ENCODE measurements around the gene STRADB.

Gene STRADB

GRCh38 chr2:201515573-201516246 is 64.2 kb downstream of the STRADB start:
- Mint-ChIP-seq H3K4me3 (no peak overlapping the region), H3K27me3 (peaks cover 6% of the 10 kb centered on the region), H3K9me3 (peaks cover 8% of the 10 kb centered on the region), H3K4me1 (no peaks in the 10 kb centered on the region), H3K27ac (no peak overlapping the region), H3K36me3 (peaks cover 2% of the 10 kb centered on the region)
- no peak for DNase-seq (ENCODE audit: low spot score in 2 of 2)
- no peak for ATAC-seq (ENCODE audit: low read depth)

GRCh38 chr2:201517094-201517493 is 65.6 kb downstream of the STRADB start:
- Mint-ChIP-seq H3K4me3 (no peak overlapping the region), H3K36me3 (peaks cover 5% of the 10 kb centered on the region), H3K4me1 (no peaks in the 10 kb centered on the region), H3K9me3 (peaks cover 12% of the 10 kb centered on the region), H3K27ac (no peak overlapping the region), H3K27me3 (peaks cover 11% of the 10 kb centered on the region)
- no peak for ATAC-seq (ENCODE audit: low read depth)
- no peak for DNase-seq (ENCODE audit: low spot score in 2 of 2)

DNA sequence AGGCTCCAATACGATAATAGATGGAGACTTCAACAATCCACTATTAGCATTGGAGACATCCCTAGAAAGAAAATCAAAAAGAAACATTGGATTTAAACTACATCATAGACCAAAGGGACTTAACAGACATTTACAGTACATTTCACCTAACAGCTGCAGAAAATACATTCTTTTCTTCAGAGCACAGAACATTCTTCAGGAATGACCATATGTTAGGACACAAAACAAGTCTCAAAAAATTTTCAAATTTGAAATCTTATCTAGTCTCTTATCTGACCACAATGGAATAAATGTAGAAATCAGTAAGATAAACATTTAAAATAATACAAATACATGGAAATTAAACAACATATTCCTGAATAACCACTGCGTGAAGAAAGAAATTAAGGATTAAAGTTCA is 68.7 kb downstream of the STRADB start:
- H3K36me3 Mint-ChIP-seq = peaks cover 7% of the 10 kb centered on the region
- H3K4me3 Mint-ChIP-seq = no peak overlapping the region
- H3K27ac Mint-ChIP-seq = no peak overlapping the region
- no peaks in the 10 kb centered on the region for H3K4me1 Mint-ChIP-seq
- DNase-seq (ENCODE audit: low spot score in 2 of 2) (no peak), ATAC-seq (ENCODE audit: low read depth) (no peak)
- H3K27me3 Mint-ChIP-seq = peaks cover 13% of the 10 kb centered on the region
- H3K9me3 Mint-ChIP-seq = peaks cover 18% of the 10 kb centered on the region

GRCh38 chr2:201522965-201523364 is 71.4 kb downstream of the STRADB start:
- DNase-seq (ENCODE audit: low spot score in 2 of 2) (no peak), ATAC-seq (ENCODE audit: low read depth) (no peak)
- Mint-ChIP-seq H3K27ac (no peak overlapping the region), H3K4me1 (no peaks in the 10 kb centered on the region), H3K9me3 (peaks cover 19% of the 10 kb centered on the region), H3K36me3 (peaks cover 7% of the 10 kb centered on the region), H3K27me3 (peaks cover 13% of the 10 kb centered on the region), H3K4me3 (no peak overlapping the region)

DNA sequence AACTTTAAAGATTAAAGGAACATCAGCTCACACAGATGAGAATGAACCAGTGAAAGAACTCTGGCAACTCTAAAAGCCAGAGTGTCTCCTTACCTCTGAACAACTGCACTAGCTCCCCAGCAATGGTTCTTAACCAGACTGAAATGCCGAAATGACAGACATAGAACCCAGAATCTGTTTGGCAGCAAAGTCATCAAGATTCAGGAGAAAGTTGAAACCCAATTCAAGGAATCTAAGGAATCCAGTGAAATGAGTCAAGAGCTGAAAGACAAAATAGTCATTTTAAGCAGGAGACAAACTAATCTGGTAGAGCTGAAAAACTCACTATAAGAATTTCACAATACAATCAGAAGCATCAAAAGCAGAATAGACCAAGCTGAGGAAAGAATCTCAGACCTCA is 72.0 kb downstream of the STRADB start:
- no peak overlapping the region for H3K27ac Mint-ChIP-seq
- H3K36me3 Mint-ChIP-seq = peaks cover 7% of the 10 kb centered on the region
- no peak for DNase-seq (ENCODE audit: low spot score in 2 of 2)
- peaks cover 21% of the 10 kb centered on the region for H3K9me3 Mint-ChIP-seq
- H3K4me3 Mint-ChIP-seq = no peak overlapping the region
- no peak for ATAC-seq (ENCODE audit: low read depth)
- no peaks in the 10 kb centered on the region for H3K4me1 Mint-ChIP-seq
- H3K27me3 Mint-ChIP-seq = peaks cover 13% of the 10 kb centered on the region
